ENCODE results near the gene ATP5MK. TPM values are rescaled to one million over a fixed set of nuclear protein-coding genes. Genes with fewer than 3 reads are reported as not detected.

Gene ATP5MK
- total and polyA plus RNA-seq, 2 of the 8 experiments (the other 6 are each of a cell fraction or from before 2014, with no cell fraction given): 280 to 312 TPM

DNA sequence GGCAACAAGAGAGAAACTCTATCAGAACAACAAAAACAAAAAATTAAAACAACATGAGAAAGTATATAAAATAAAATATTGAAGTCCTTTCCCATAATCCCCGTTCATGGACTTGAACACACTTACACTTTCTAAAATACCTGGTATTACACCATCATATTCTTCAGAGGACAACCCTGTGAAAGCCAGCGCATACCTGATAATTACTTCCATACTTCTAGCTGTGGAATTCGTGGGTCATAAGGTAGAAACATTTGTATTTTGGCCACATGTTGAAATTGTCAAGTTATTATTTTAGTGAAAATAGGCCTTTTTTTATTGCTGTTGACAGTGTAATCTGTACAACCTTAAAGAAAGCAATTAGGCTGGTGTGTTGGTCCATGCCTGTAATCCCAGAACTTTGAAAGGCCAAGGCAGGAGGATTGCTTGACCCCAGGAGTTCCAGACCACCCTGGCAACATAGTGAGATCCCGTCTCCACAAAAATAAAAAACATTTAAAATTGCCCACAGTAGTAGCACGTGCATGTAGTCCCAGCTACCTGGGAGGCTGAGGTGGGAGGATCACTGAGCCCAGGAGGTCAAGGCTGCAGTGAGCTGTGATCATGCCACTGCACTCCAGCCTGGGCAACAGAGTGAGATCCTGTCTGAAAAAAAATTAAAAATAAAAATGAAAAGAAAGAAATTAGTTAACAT, 40.2 kb downstream of the ATP5MK start:
- peaks cover 4% of the 10 kb centered on the region; the same call in 1 of the 2 replicates for H3K23me2 ChIP-seq (ENCODE audit: low read depth, low read length)
- no peak overlapping the region for H4K8ac ChIP-seq (ENCODE audit: extremely low read depth, insufficient read depth, low read length)
- no peak overlapping the region for H3K27ac ChIP-seq (ENCODE audit: low read depth, low read length)
- no peak overlapping the region for H3K4ac ChIP-seq (replicated peaks; ENCODE audit: insufficient read length, low read depth, low read length)
- no peak overlapping the region for H4K91ac ChIP-seq (replicated peaks; ENCODE audit: insufficient read length, low read length)
- H3K79me2 ChIP-seq (ENCODE audit: control insufficient read depth in 1 of 2, insufficient read depth in 2 of 2, low read length in 2 of 2): no peaks in the 10 kb centered on the region
- H3K56ac ChIP-seq (replicated peaks; ENCODE audit: insufficient read length, low read depth, low read length): no peak overlapping the region
- no peak overlapping the region for H2BK5ac ChIP-seq (ENCODE audit: low read depth, low read length)
- no peak overlapping the region for H2BK15ac ChIP-seq (ENCODE audit: low read length)
- CTCF ChIA-PET (ENCODE audit: partially characterized antibody): interaction anchor here (0.6 to 1.0 kb wide), 2 partner anchors 172 to 455 kb away, joined by 3 read pairs; no protein-coding TSS in a partner anchor
- H3K9ac ChIP-seq (replicated peaks in 1 of 4; ENCODE audit: extremely low read depth in 1 of 4, low read depth in 3 of 4, low read length in 3 of 4): no peak overlapping the region
- no peak overlapping the region for H2AFZ ChIP-seq (ENCODE audit: low read length)
- H2BK20ac ChIP-seq (ENCODE audit: low read length): no peak overlapping the region
- FAIRE-seq (no peak), DNase-seq (ENCODE audit: low read depth in 1 of 2, low spot score in 2 of 2) (no peak)
- no peak overlapping the region for H3K18ac ChIP-seq (ENCODE audit: extremely low read depth, low read length)
- no peaks in the 10 kb centered on the region for H3K27me3 ChIP-seq (replicated peaks in 1 of 4; ENCODE audit: control insufficient read depth in 3 of 4, extremely low read depth in 1 of 4, insufficient read depth in 3 of 4, low read length in 3 of 4)
- WGBS, 2 experiments (ENCODE audit: extremely low coverage in 1 of 2, insufficient coverage in 1 of 2, insufficient read length in 1 of 2, insufficient replicate concordance in 2 of 2, low coverage in 1 of 2, low lambda C conversion rate in 2 of 2, missing lambda C conversion rate in 1 of 2): 83% methylated on average over 5 of the region's 5 CpGs; no CpG with 5 or more reads in 1 of the 2 experiments
- no peak overlapping the region for H2BK120ac ChIP-seq (replicated peaks; ENCODE audit: low read depth, low read length)
- no peaks in the 10 kb centered on the region for H4K20me1 ChIP-seq (replicated peaks in 1 of 2; ENCODE audit: control insufficient read depth in 1 of 2, insufficient read depth in 2 of 2, low read length in 2 of 2)
- no peak overlapping the region for H3K23ac ChIP-seq (ENCODE audit: insufficient read length)
- no peak overlapping the region for H2BK12ac ChIP-seq (ENCODE audit: low read depth, low read length)
- H4K5ac ChIP-seq (ENCODE audit: insufficient read length, low read depth, low read length): no peak overlapping the region
- no peak overlapping the region for H3K4me3 ChIP-seq (ENCODE audit: extremely low read depth in 1 of 4, insufficient read depth in 2 of 4, low read depth in 3 of 4, low read length in 4 of 4)
- H3K9me3 ChIP-seq (ENCODE audit: insufficient read depth in 2 of 2, low read depth in 1 of 2, low read length in 1 of 2): no peaks in the 10 kb centered on the region
- POLR2A ChIA-PET (ENCODE audit: partially characterized antibody): interaction anchor here (1.0 kb wide), 1 partner anchor 11 kb away, joined by 4 read pairs; the partner anchor contains the start of gene TAF5
- no peaks in the 10 kb centered on the region for H3K79me1 ChIP-seq (ENCODE audit: low read depth, low read length)
- peaks cover 0 to 3% (median 1%) of the 10 kb centered on the region in 4 experiments; a peak in 4 of 7 replicates for H3K4me1 ChIP-seq (replicated peaks in 1 of 4; ENCODE audit: control insufficient read depth in 3 of 4, insufficient read depth in 4 of 4, low read length in 3 of 4)
- no peak overlapping the region for H2AK5ac ChIP-seq (ENCODE audit: low read depth, low read length)
- no peak overlapping the region for H3K4me2 ChIP-seq (ENCODE audit: insufficient read depth in 1 of 2, low read depth in 2 of 2, low read length in 2 of 2)
- no peaks in the 10 kb centered on the region for H3K36me3 ChIP-seq (ENCODE audit: control insufficient read depth in 2 of 4, insufficient read depth in 4 of 4, low read length in 3 of 4)
- H3K14ac ChIP-seq (ENCODE audit: insufficient read length): no peak overlapping the region
- TF ChIP-seq ZNF274 (IDR thresholded peaks at IDR 0.05; ENCODE audit: borderline replicate concordance, extremely low read depth, low read length) (no peak), PHF8 (conservative IDR thresholded peaks at IDR 0.05; ENCODE audit: low read depth, low read length) (no peak), FOSL1 (IDR thresholded peaks at IDR 0.05; ENCODE audit: insufficient read depth, low read depth, low read length) (no peak), CREB1 (IDR thresholded peaks at IDR 0.05) (no peak)
- TF ChIP-seq, protein P1, sequence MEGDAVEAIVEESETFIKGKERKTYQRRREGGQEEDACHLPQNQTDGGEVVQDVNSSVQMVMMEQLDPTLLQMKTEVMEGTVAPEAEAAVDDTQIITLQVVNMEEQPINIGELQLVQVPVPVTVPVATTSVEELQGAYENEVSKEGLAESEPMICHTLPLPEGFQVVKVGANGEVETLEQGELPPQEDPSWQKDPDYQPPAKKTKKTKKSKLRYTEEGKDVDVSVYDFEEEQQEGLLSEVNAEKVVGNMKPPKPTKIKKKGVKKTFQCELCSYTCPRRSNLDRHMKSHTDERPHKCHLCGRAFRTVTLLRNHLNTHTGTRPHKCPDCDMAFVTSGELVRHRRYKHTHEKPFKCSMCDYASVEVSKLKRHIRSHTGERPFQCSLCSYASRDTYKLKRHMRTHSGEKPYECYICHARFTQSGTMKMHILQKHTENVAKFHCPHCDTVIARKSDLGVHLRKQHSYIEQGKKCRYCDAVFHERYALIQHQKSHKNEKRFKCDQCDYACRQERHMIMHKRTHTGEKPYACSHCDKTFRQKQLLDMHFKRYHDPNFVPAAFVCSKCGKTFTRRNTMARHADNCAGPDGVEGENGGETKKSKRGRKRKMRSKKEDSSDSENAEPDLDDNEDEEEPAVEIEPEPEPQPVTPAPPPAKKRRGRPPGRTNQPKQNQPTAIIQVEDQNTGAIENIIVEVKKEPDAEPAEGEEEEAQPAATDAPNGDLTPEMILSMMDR (IDR thresholded peaks at IDR 0.05; ENCODE audit: control extremely low read depth in 1 of 3, insufficient read depth in 1 of 3, low read depth in 1 of 3, low read length in 3 of 3): no peak
- TF ChIP-seq, protein P2, sequence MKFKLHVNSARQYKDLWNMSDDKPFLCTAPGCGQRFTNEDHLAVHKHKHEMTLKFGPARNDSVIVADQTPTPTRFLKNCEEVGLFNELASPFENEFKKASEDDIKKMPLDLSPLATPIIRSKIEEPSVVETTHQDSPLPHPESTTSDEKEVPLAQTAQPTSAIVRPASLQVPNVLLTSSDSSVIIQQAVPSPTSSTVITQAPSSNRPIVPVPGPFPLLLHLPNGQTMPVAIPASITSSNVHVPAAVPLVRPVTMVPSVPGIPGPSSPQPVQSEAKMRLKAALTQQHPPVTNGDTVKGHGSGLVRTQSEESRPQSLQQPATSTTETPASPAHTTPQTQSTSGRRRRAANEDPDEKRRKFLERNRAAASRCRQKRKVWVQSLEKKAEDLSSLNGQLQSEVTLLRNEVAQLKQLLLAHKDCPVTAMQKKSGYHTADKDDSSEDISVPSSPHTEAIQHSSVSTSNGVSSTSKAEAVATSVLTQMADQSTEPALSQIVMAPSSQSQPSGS (IDR thresholded peaks at IDR 0.05; ENCODE audit: low read length): no peak
- TF ChIP-seq, protein P3, sequence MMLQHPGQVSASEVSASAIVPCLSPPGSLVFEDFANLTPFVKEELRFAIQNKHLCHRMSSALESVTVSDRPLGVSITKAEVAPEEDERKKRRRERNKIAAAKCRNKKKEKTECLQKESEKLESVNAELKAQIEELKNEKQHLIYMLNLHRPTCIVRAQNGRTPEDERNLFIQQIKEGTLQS (IDR thresholded peaks at IDR 0.05; ENCODE audit: insufficient read depth, low read depth, low read length): no peak

All from H1 (cell line).